NCI-H1694 treated with DMSO at 0.1 percent for 48 hours (cell line): ENCODE data around the gene GABBR1.
A peak's percentile ranks its signal among the peaks of the same experiment; 100 is the strongest.

Experiments
- DNase-seq: peaks from one replicate; lab custom pipeline; 2025; lab: John Stamatoyannopoulos, UW

Gene GABBR1

GRCh38 chr6:29653452-29654038 lies 20.6 kb upstream of the GABBR1 start:
- peak; percentile 84 for DNase-seq

GRCh38 chr6:29652198-29652584 lies 19.2 kb upstream of the GABBR1 start:
- no peak for DNase-seq

GRCh38 chr6:29651413-29652197 lies 18.6 kb upstream of the GABBR1 start:
- DNase-seq = peak; percentile 48

GRCh38 chr6:29649701-29650673 lies 17.0 kb upstream of the GABBR1 start:
- peak; percentile 91 for DNase-seq

- DNase-seq = peak; percentile 8
Measured at GRCh38 chr6:29647927-29648642, 15.1 kb upstream of the GABBR1 start.

GRCh38 chr6:29641430-29642148 lies 8.6 kb upstream of the GABBR1 start:
- no peak for DNase-seq

DNA sequence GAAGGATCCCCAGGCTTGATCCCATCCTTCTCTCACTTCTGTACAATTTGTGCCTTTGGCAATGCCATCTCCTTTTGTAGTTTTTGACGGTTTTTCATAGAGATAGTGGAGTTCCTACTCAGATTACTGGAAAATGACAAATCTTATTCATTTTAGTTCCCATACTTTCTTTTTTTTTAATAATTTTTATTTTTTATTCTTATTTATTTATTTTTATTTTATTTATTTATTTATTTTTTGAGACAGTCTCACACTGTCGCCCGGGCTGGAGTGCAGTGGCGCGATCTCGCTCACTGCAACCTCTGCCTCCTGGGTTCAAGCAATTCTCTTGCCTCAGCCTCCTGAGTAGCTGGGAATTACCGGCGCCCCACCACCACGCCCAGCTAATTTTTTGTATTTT lies 4.3 kb upstream of the GABBR1 start:
- DNase-seq = no peak

GRCh38 chr6:29633534-29633905 lies 537 bp upstream of the GABBR1 start:
- DNase-seq = no peak

GRCh38 chr6:29631860-29632731 lies 887 bp downstream of the GABBR1 start:
- peak; percentile 34 for DNase-seq

GRCh38 chr6:29631209-29631810 lies 1.7 kb downstream of the GABBR1 start:
- DNase-seq = no peak

GRCh38 chr6:29630315-29630714 lies 2.7 kb downstream of the GABBR1 start:
- no peak for DNase-seq

- no peak for DNase-seq
Measured at GRCh38 chr6:29629571-29629970, 3.4 kb downstream of the GABBR1 start.

- peak; percentile 51 for DNase-seq
Measured at GRCh38 chr6:29628419-29629281, 4.3 kb downstream of the GABBR1 start.

DNA sequence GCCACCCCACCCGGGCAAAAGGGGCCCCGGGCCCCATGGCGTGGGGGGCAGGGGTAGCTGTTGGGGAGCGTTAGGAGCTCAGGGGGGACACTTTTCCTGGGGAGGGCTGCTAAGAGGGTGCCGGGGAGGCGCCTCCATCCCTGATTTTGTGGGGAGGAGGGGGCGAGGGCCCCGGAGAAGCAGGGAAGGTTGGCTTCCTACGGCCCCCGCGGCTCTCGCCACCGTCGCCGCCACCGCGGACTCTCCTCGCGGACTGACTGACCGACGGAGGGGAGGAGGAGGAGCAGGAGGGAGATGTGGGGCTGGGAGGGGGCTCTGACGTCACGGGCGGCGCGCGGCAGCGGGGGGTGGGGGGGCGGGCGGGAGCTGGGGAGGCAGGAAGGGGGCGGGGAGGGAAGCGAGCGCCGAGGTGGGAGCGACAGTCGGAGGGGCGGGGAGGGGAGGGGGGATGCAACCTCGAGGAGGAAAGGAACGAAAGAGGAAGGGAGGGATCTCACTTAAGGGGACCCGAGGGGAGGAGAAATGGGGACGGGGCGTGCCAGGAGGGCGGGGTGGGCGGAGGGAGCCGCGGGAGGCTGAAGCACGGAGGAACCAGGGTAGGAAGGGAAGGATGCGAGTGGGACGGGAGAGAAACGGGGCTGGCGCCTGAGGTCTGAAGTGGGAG lies 5.1 kb downstream of the GABBR1 start:
- no peak for DNase-seq

DNA sequence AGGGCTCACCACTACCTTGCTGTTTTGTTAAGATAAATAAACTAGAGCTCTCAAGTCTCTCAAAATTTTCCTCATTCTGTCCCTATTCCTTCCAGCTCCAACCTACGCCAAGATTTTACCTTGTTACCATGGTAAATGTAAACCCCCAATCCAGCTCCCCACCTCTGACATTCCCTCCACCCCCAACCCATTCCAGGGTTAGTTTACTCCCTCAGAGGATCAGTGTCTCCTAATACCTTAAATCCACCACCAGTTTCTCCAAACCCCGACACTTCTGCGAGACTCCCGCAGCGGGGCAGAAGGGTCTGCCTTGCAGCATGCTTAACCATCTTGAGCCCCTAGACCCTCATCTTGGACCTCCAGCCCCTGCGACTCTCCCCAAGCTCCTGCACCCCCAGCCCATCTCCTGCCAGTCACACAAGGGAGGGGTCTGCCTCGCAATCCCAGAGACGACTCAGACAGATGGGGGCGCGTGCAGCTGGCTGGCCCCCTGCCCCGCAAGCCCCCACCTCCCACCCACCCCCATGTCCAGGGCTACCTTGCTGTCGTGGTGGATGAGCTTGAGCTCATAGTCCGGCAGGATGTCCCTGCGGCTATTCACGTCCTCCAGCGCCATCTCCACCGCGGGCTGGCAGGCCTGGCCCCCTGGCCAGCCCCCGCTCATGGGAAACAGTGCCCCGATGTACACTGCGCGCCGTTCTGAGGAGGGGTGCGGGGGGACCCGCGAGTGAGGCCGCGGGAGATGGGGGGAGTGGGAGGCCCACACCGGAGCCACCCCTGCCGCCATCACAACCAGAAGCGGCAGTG lies 5.8 kb downstream of the GABBR1 start:
- no peak for DNase-seq

GRCh38 chr6:29625337-29625930 lies 7.5 kb downstream of the GABBR1 start:
- no peak for DNase-seq

DNA sequence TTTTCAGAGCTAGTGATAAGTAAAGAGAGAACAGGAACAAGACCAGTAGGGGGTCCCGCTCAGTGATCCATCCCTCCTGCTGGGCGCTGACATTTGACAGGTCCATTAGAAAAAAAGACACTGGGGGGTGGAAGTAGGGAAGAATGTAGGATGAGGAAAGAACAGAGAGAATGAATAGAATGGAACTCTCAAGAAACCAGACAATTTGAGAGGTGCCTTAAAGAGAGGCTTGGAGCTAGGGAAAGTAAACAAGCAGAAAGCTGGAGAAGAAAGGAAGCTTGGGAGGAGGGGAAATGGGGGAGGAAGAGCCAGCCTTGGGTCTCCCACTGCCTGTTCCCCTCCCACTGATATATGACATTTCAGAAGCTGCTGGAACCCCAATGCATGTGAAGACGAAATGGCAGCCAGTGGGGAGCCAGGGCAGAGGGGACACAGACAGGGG lies 8.4 kb downstream of the GABBR1 start:
- no peak for DNase-seq
